ENCODE data around the gene RGR.

RGR gene

GRCh38 chr10:84306751-84307384 is 62.0 kb downstream of the RGR start:
- TF ChIP-seq CTCF (IDR thresholded peaks at IDR 0.05; ENCODE audit: low read depth, low read length, missing control alignments): no peak
- no peak overlapping the region for H3K4me3 ChIP-seq (ENCODE audit: low read depth, low read length)
- H3K27ac ChIP-seq: no peak overlapping the region
- no peaks in the 10 kb centered on the region for H3K27me3 ChIP-seq (replicated peaks)
- in situ Hi-C loops (cut with HindIII; ENCODE audit: low pct_ligation_motif_present, low sequenced_read_pairs): no loop called here
- DNase-seq: no peak
- H3K36me3 ChIP-seq (replicated peaks): no peaks in the 10 kb centered on the region

GRCh38 chr10:84308021-84308420 is 63.2 kb downstream of the RGR start:
- no peak for DNase-seq
- in situ Hi-C loops (cut with HindIII; ENCODE audit: low pct_ligation_motif_present, low sequenced_read_pairs): no loop called here
- TF ChIP-seq CTCF (IDR thresholded peaks at IDR 0.05; ENCODE audit: low read depth, low read length, missing control alignments): no peak
- Histone ChIP-seq H3K4me3 (ENCODE audit: low read depth, low read length) (no peak overlapping the region), H3K27me3 (replicated peaks) (no peaks in the 10 kb centered on the region), H3K27ac (peak overlapping the region; percentile 76), H3K36me3 (replicated peaks) (no peaks in the 10 kb centered on the region)

GRCh38 chr10:84308481-84309304 is 63.8 kb downstream of the RGR start:
- peak overlapping the region; percentile 76 for H3K27ac ChIP-seq
- TF ChIP-seq CTCF (IDR thresholded peaks at IDR 0.05; ENCODE audit: low read depth, low read length, missing control alignments): no peak

More at GRCh38 chr10:84308481-84309304, 63.8 kb downstream of the RGR start:
- H3K4me3 ChIP-seq (ENCODE audit: low read depth, low read length): no peak overlapping the region
- DNase-seq: peak; percentile 85
- in situ Hi-C loops (cut with HindIII; ENCODE audit: low pct_ligation_motif_present, low sequenced_read_pairs): no loop called here
- no peaks in the 10 kb centered on the region for H3K36me3 ChIP-seq (replicated peaks)
- no peaks in the 10 kb centered on the region for H3K27me3 ChIP-seq (replicated peaks)

Data from brain microvascular endothelial cell (primary cell).